H1 (cell line): ENCODE measurements around the gene POC1B.

Experiments used
- ATF3 ChIP-seq: IDR thresholded peaks from 2 replicates; pipeline ENCODE4 v1.6.1; 2011; ENCODE audit warnings: low read depth, mild to moderate bottlenecking, low read length; ENCODE audit not compliant: insufficient read depth
- BRCA1 ChIP-seq: IDR thresholded peaks from 2 replicates; pipeline ENCODE4 v1.6.1; 2012; ENCODE audit warnings: low read depth, low read length, improper control_type of control experiment
- CTCF ChIP-seq, 3 experiments: IDR thresholded peaks; 1 replicate in 2 of 3; 2 replicates in 1 of 3; pipeline versions ENCODE4 v1.5.1 to v1.6.1; 2011; ENCODE audit warnings: low read length in 3 of 3, mild to moderate bottlenecking in 3 of 3, inconsistent platforms in 2 of 3, low read depth in 1 of 3, moderate library complexity in 1 of 3; ENCODE audit not compliant: insufficient read depth in 1 of 3; ENCODE audit errors: control extremely low read depth in 1 of 3
- EP300 ChIP-seq, 2 experiments: IDR thresholded peaks; 1 replicate in 1 of 2; 2 replicates in 1 of 2; pipeline ENCODE4 v1.6.1; 2011 to 2012; ENCODE audit warnings: low read depth in 2 of 2, low read length in 2 of 2, mild to moderate bottlenecking in 2 of 2, borderline replicate concordance in 1 of 2, inconsistent platforms in 1 of 2, moderate library complexity in 1 of 2
- EZH2 ChIP-seq: fragments of 200-600 bp; sonication (generic); IDR thresholded peaks from 2 replicates; pipeline ENCODE4 v1.7.1; 2012; ENCODE audit warnings: low read depth, mild to moderate bottlenecking, moderate library complexity, low read length, inconsistent platforms; ENCODE audit not compliant: severe bottlenecking
- POLR2AphosphoS5 ChIP-seq: IDR thresholded peaks from 2 replicates; pipeline ENCODE4 v1.6.1; 2011; ENCODE audit warnings: low read depth, low read length
- SP2 ChIP-seq: IDR thresholded peaks from 2 replicates; pipeline ENCODE4 v1.6.1; 2012; ENCODE audit warnings: mild to moderate bottlenecking, low read length, inconsistent platforms

- TF ChIP-seq CTCF (IDR thresholded peaks at IDR 0.05; ENCODE audit: control extremely low read depth in 1 of 3, insufficient read depth in 1 of 3, low read depth in 1 of 3, low read length in 3 of 3) (no peak), EP300 (IDR thresholded peaks at IDR 0.05; ENCODE audit: borderline replicate concordance in 1 of 2, low read depth in 2 of 2, low read length in 2 of 2) (no peak), EZH2 (no peak), BRCA1 (no peak), POLR2AphosphoS5 (no peak), ATF3 (no peak), SP2 (no peak)
Observed at GRCh38 chr12:89514751-89515150, 11.1 kb downstream of the POC1B start.
